WTC11 (cell line): ENCODE measurements around the gene SEZ6. TPM values are rescaled to one million over a fixed set of nuclear protein-coding genes. Genes with fewer than 3 reads are reported as not detected.

ENCODE experiments used
- ATAC-seq: fragments of 200-7000 bp; cut with Tn5 transposase; 2 replicates; pipeline ENCODE4 v1.10.0; 2021; ENCODE audit warnings: mild to moderate bottlenecking, moderate library complexity
- CTCF ChIA-PET: fragments of 300-600 bp; sonication (Branson Sonifier 250); formaldehyde crosslinking; loops from one replicate; lab custom pipeline; 2021; ENCODE audit warnings: antibody characterized with exemption; lab: Charles Lee
- POLR2A ChIA-PET: fragments of 350-600 bp; sonication (Branson Sonifier 250); formaldehyde crosslinking; loops from one replicate; lab custom pipeline; 2021; ENCODE audit warnings: antibody characterized with exemption; lab: Charles Lee
- DNase-seq: peaks from one replicate; pipeline ENCODE4 v3.0.0; 2021; ENCODE audit warnings: low spot score
- H3K27ac Mint-ChIP-seq: 2 replicates; pipeline ENCODE4 v1.8.0; 2021; ENCODE audit warnings: mixed read lengths
- H3K27me3 Mint-ChIP-seq: 2 replicates; pipeline ENCODE4 v1.8.0; 2021; ENCODE audit warnings: low read depth, mild to moderate bottlenecking, moderate library complexity, mixed read lengths
- H3K36me3 Mint-ChIP-seq: 2 replicates; pipeline ENCODE4 v1.8.0; 2021; ENCODE audit warnings: mixed read lengths
- H3K4me1 Mint-ChIP-seq: 2 replicates; pipeline ENCODE4 v1.8.0; 2022; ENCODE audit warnings: mixed read lengths
- H3K4me3 Mint-ChIP-seq: 2 replicates; pipeline ENCODE4 v1.8.0; 2021; ENCODE audit warnings: mild to moderate bottlenecking, moderate library complexity, mixed read lengths
- H3K9me3 Mint-ChIP-seq: 2 replicates; pipeline ENCODE4 v1.8.0; 2021; ENCODE audit warnings: mixed read lengths
- AFF4 ChIP-seq: sonication (generic); formaldehyde crosslinking; IDR thresholded peaks from 2 replicates; pipeline ENCODE4 v1.8.1; 2023; ENCODE audit warnings: mild to moderate bottlenecking, missing genetic modification reagents, borderline replicate concordance
- CREB1 ChIP-seq: sonication (generic); formaldehyde crosslinking; IDR thresholded peaks from 2 replicates; pipeline ENCODE4 v1.8.0; 2023; ENCODE audit warnings: mild to moderate bottlenecking, missing genetic modification reagents
- EMX1 ChIP-seq: fragments of 250-450 bp; sonication (Bioruptor Pico); IDR thresholded peaks from 2 replicates; pipeline ENCODE4 v1.8.0; 2021; ENCODE audit warnings: mild to moderate bottlenecking
- ESRRA ChIP-seq: sonication (generic); formaldehyde crosslinking; IDR thresholded peaks from 2 replicates; pipeline ENCODE4 v1.8.1; 2022; ENCODE audit warnings: mild to moderate bottlenecking, missing genetic modification reagents, borderline replicate concordance
- HMGA2 ChIP-seq: fragments of 250-450 bp; sonication (Bioruptor Pico); IDR thresholded peaks from 2 replicates; pipeline ENCODE4 v1.4.0; 2021; ENCODE audit warnings: mild to moderate bottlenecking, moderate library complexity
- MYBL2 ChIP-seq: sonication (generic); formaldehyde crosslinking; IDR thresholded peaks from 2 replicates; pipeline ENCODE4 v1.8.1; 2023; ENCODE audit warnings: mild to moderate bottlenecking, moderate library complexity, missing genetic modification reagents
- NFYB ChIP-seq: sonication (generic); formaldehyde crosslinking; conservative IDR thresholded peaks from 2 replicates; pipeline ENCODE4 v1.8.0; 2022; ENCODE audit warnings: low read depth, missing genetic modification reagents
- NR3C1 ChIP-seq: sonication (generic); formaldehyde crosslinking; conservative IDR thresholded peaks from 2 replicates; pipeline ENCODE4 v1.8.1; 2023; ENCODE audit warnings: low read depth, mild to moderate bottlenecking, missing genetic modification reagents
- SMAD3 ChIP-seq: sonication (generic); formaldehyde crosslinking; IDR thresholded peaks from 2 replicates; pipeline ENCODE4 v1.8.0; 2022; ENCODE audit warnings: missing genetic modification reagents, mild to moderate bottlenecking, borderline replicate concordance
- SMAD4 ChIP-seq: sonication (generic); formaldehyde crosslinking; IDR thresholded peaks from 2 replicates; pipeline ENCODE4 v1.8.0; 2022; ENCODE audit warnings: mild to moderate bottlenecking, missing genetic modification reagents
- ZBTB21 ChIP-seq: sonication (generic); formaldehyde crosslinking; IDR thresholded peaks from 2 replicates; pipeline ENCODE4 v1.8.1; 2023; ENCODE audit warnings: mild to moderate bottlenecking, missing genetic modification reagents, borderline replicate concordance
- ZNF138 ChIP-seq: sonication (generic); formaldehyde crosslinking; conservative IDR thresholded peaks from 2 replicates; pipeline ENCODE4 v1.8.1; 2022; ENCODE audit warnings: mild to moderate bottlenecking, moderate library complexity, missing genetic modification reagents
- ZNF219 ChIP-seq: sonication (generic); formaldehyde crosslinking; IDR thresholded peaks from 2 replicates; pipeline ENCODE4 v1.8.0; 2023; ENCODE audit warnings: missing genetic modification reagents, mild to moderate bottlenecking, borderline replicate concordance
- ZNF423 ChIP-seq: fragments of 250-450 bp; sonication (Bioruptor Pico); IDR thresholded peaks from 2 replicates; pipeline ENCODE4 v2.1.2; 2022; ENCODE audit warnings: mild to moderate bottlenecking, moderate library complexity
- total RNA-seq: library from RNA; stranded (reverse); gene quantifications from 3 replicates; pipeline ENCODE4 v1.2.3, GENCODE V29; 2021
- TF ChIP-seq, protein P1 (sequence below): sonication (generic); formaldehyde crosslinking; IDR thresholded peaks from 2 replicates; pipeline ENCODE4 v1.8.0; 2022; ENCODE audit warnings: mild to moderate bottlenecking, missing genetic modification reagents
- TF ChIP-seq, protein P2 (sequence below): sonication (generic); formaldehyde crosslinking; IDR thresholded peaks from 2 replicates; pipeline ENCODE4 v1.8.1; 2023; ENCODE audit warnings: mild to moderate bottlenecking, missing genetic modification reagents, moderate library complexity
- TF ChIP-seq, protein P3 (sequence below): sonication (generic); formaldehyde crosslinking; IDR thresholded peaks from 2 replicates; pipeline ENCODE4 v1.8.0; 2022; ENCODE audit warnings: missing genetic modification reagents

SEZ6 gene
- total RNA-seq, 1 experiment from 2014 or later = 3.0 TPM

GRCh38 chr17:28944343-28944742, 61.5 kb downstream of the SEZ6 start:
- H3K4me1 Mint-ChIP-seq = peaks cover 45% of the 10 kb centered on the region
- ATAC-seq (no peak), DNase-seq (no peak)
- POLR2A ChIA-PET = no interaction called here
- no peak overlapping the region for H3K4me3 Mint-ChIP-seq
- no peaks in the 10 kb centered on the region for H3K27me3 Mint-ChIP-seq
- no peak overlapping the region for H3K27ac Mint-ChIP-seq
- H3K9me3 Mint-ChIP-seq = no peaks in the 10 kb centered on the region
- H3K36me3 Mint-ChIP-seq = peaks cover 35% of the 10 kb centered on the region
- CTCF ChIA-PET = no interaction called here
- TF ChIP-seq, protein P1, sequence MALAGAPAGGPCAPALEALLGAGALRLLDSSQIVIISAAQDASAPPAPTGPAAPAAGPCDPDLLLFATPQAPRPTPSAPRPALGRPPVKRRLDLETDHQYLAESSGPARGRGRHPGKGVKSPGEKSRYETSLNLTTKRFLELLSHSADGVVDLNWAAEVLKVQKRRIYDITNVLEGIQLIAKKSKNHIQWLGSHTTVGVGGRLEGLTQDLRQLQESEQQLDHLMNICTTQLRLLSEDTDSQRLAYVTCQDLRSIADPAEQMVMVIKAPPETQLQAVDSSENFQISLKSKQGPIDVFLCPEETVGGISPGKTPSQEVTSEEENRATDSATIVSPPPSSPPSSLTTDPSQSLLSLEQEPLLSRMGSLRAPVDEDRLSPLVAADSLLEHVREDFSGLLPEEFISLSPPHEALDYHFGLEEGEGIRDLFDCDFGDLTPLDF (CRISPR knock-in tag) = no peak
- TF ChIP-seq, protein P2, sequence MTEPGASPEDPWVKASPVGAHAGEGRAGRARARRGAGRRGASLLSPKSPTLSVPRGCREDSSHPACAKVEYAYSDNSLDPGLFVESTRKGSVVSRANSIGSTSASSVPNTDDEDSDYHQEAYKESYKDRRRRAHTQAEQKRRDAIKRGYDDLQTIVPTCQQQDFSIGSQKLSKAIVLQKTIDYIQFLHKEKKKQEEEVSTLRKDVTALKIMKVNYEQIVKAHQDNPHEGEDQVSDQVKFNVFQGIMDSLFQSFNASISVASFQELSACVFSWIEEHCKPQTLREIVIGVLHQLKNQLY (CRISPR knock-in tag) = no peak
- TF ChIP-seq NR3C1 (CRISPR knock-in tag) = no peak
- no peak for TF ChIP-seq ZNF423 (CRISPR knock-in tag)

DNA sequence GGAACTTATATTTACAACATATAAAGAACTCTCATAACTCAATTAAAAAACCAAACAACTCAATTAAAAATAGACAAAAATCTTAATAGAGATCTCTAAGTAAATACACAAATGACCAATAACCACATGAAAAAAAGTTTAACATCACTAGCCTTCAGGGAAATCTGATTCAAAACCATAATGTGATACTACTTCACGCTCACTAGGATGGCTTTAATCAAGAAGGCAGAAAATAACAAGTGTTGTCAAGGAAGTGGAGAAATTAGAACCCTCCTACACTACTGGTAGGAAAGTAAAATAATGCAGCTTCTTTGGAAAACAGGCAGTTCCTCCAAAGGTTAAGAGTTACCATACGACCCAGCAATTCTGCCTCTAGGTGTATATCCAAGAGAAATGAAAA, 62.9 kb downstream of the SEZ6 start:
- CTCF ChIA-PET = interaction anchor here (1.0 to 2.3 kb wide), 4 partner anchors 11 to 216 kb away, joined by 3 to 8 read pairs (median 5); no protein-coding TSS in a partner anchor
- Mint-ChIP-seq H3K9me3 (no peaks in the 10 kb centered on the region), H3K4me3 (no peak overlapping the region), H3K36me3 (peaks cover 34% of the 10 kb centered on the region), H3K27ac (no peak overlapping the region), H3K4me1 (peaks cover 49% of the 10 kb centered on the region), H3K27me3 (no peaks in the 10 kb centered on the region)
- ATAC-seq (no peak), DNase-seq (no peak)
- TF ChIP-seq SMAD4 (CRISPR knock-in tag) (no peak), AFF4 (CRISPR knock-in tag) (no peak), ESRRA (CRISPR knock-in tag) (no peak), ZNF138 (CRISPR knock-in tag) (no peak), ZBTB21 (CRISPR knock-in tag) (no peak), CREB1 (CRISPR knock-in tag) (no peak), HMGA2 (CRISPR knock-in tag) (no peak), MYBL2 (CRISPR knock-in tag) (no peak), NFYB (CRISPR knock-in tag) (no peak), ZNF219 (CRISPR knock-in tag) (no peak), SMAD3 (CRISPR knock-in tag) (no peak), EMX1 (no peak)
- TF ChIP-seq, protein P3, sequence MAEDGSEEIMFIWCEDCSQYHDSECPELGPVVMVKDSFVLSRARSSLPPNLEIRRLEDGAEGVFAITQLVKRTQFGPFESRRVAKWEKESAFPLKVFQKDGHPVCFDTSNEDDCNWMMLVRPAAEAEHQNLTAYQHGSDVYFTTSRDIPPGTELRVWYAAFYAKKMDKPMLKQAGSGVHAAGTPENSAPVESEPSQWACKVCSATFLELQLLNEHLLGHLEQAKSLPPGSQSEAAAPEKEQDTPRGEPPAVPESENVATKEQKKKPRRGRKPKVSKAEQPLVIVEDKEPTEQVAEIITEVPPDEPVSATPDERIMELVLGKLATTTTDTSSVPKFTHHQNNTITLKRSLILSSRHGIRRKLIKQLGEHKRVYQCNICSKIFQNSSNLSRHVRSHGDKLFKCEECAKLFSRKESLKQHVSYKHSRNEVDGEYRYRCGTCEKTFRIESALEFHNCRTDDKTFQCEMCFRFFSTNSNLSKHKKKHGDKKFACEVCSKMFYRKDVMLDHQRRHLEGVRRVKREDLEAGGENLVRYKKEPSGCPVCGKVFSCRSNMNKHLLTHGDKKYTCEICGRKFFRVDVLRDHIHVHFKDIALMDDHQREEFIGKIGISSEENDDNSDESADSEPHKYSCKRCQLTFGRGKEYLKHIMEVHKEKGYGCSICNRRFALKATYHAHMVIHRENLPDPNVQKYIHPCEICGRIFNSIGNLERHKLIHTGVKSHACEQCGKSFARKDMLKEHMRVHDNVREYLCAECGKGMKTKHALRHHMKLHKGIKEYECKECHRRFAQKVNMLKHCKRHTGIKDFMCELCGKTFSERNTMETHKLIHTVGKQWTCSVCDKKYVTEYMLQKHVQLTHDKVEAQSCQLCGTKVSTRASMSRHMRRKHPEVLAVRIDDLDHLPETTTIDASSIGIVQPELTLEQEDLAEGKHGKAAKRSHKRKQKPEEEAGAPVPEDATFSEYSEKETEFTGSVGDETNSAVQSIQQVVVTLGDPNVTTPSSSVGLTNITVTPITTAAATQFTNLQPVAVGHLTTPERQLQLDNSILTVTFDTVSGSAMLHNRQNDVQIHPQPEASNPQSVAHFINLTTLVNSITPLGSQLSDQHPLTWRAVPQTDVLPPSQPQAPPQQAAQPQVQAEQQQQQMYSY (CRISPR knock-in tag) = no peak
- POLR2A ChIA-PET = no interaction called here
